ENCODE measurements around the gene ZNF200. TPM values are rescaled to one million over a fixed set of nuclear protein-coding genes. Genes with fewer than 3 reads are reported as not detected.
A peak's percentile ranks its signal among the peaks of the same experiment; 100 is the strongest.

ZNF200 gene
- polyA plus RNA-seq, 1 of the 3 experiments (the other 2 are of a cell fraction) = 2.8 TPM

DNA sequence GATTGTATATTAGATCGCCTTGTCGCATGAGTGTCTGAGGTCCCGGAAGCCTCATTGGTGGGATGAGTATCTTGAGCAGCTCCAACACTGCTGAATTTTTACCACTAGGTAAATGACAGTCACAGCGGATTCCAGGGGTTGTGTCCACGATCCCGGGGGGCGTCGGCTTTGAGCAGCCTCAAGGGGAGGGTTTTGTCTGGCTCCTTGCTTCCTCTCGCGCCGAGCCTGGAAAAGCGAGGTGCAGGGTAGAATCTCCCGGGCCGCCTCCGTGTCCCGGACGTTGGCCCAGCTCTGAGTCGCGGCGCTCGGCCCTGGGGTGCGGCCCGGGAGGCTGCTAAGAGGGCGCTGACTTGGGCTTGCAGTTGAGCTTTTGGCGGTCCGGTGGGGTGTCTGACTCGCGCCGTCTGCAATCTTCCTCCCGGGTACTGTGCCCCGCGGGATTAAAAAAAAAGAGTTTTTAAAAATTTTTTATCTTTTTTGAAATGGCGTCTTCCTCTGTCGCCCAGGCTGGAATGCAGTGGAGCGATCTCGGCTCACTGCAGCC is 42.4 kb downstream of the ZNF200 start:
- no peaks in the 10 kb centered on the region for H4K20me1 ChIP-seq (ENCODE audit: insufficient read depth)
- 75% methylated on average over 19 of the region's 36 CpGs for WGBS (ENCODE audit: low lambda C conversion rate)
- H3K79me2 ChIP-seq (ENCODE audit: insufficient read depth) = no peaks in the 10 kb centered on the region
- no peak overlapping the region for H3K9ac ChIP-seq
- DNase-seq = no peak
- peaks cover 0 to 8% of the 10 kb centered on the region in 2 experiments; a peak in 2 of 4 replicates for H3K4me1 ChIP-seq (ENCODE audit: control insufficient read depth in 1 of 2, insufficient read depth in 2 of 2, low read depth in 1 of 2, low read length in 1 of 2)
- peaks cover 6% of the 10 kb centered on the region for H3F3A ChIP-seq (replicated peaks; ENCODE audit: insufficient read depth)
- H3K27ac ChIP-seq (ENCODE audit: low read depth in 2 of 2, low read length in 1 of 2) = no peak overlapping the region
- H3K9me3 ChIP-seq = no peaks in the 10 kb centered on the region
- ChIA-PET CTCF (no interaction called here), POLR2A (no interaction called here)
- TF ChIP-seq GATA2 (CRISPR knock-in tag; IDR thresholded peaks at IDR 0.05) (no peak), REST (IDR thresholded peaks at IDR 0.05; ENCODE audit: low read depth, low read length) (no peak)
- H3K27me3 ChIP-seq (ENCODE audit: insufficient read depth) = peaks cover 35% of the 10 kb centered on the region
- H3K4me3 ChIP-seq (ENCODE audit: low read depth in 2 of 2, low read length in 1 of 2) = no peak overlapping the region
- H3K4me2 ChIP-seq = no peak overlapping the region
- no peaks in the 10 kb centered on the region for H3K9me2 ChIP-seq
- H3K36me3 ChIP-seq (replicated peaks in 1 of 2; ENCODE audit: control insufficient read depth in 1 of 2, insufficient read depth in 2 of 2, low read length in 1 of 2) = no peaks in the 10 kb centered on the region
- no peak overlapping the region for H2AFZ ChIP-seq (ENCODE audit: low read depth)

DNA sequence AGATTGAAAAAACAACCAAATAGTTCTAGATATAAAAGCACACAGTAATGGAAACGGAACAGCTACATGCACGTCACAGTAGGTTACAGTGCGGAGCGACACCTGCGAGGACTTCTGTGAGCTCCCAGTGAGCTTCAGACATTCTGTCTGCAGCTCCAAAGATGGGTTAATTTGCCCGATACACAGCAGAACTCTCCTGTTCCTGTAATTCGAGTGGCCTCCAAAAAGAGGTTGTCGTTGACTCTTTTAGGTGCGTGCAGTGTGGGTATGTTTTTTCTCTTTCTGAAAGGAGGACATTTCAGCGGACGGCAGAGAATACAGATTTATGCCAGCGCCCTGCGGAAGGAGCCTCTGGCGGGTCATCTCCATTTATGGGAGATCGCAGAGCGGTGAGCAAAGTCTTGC is 44.0 kb downstream of the ZNF200 start:
- H3K36me3 ChIP-seq (replicated peaks in 1 of 2; ENCODE audit: control insufficient read depth in 1 of 2, insufficient read depth in 2 of 2, low read length in 1 of 2) = no peaks in the 10 kb centered on the region
- H3K4me3 ChIP-seq (ENCODE audit: low read depth in 2 of 2, low read length in 1 of 2) = peak overlapping the region; percentile 33 to 41
- peaks cover 26% of the 10 kb centered on the region for H3K27me3 ChIP-seq (ENCODE audit: insufficient read depth)
- peaks cover 0 to 8% of the 10 kb centered on the region in 2 experiments; a peak in 2 of 4 replicates for H3K4me1 ChIP-seq (ENCODE audit: control insufficient read depth in 1 of 2, insufficient read depth in 2 of 2, low read depth in 1 of 2, low read length in 1 of 2)
- POLR2A ChIA-PET = no interaction called here
- peaks cover 9% of the 10 kb centered on the region for H3F3A ChIP-seq (replicated peaks; ENCODE audit: insufficient read depth)
- H4K20me1 ChIP-seq (ENCODE audit: insufficient read depth) = no peaks in the 10 kb centered on the region
- no peaks in the 10 kb centered on the region for H3K9me2 ChIP-seq
- H3K79me2 ChIP-seq (ENCODE audit: insufficient read depth) = no peaks in the 10 kb centered on the region
- CTCF ChIA-PET = no interaction called here
- H3K9ac ChIP-seq = no peak overlapping the region
- no peak overlapping the region for H3K27ac ChIP-seq (ENCODE audit: low read depth in 2 of 2, low read length in 1 of 2)
- H2AFZ ChIP-seq (ENCODE audit: low read depth) = no peak overlapping the region
- H3K9me3 ChIP-seq = no peaks in the 10 kb centered on the region
- 48% methylated on average over 16 of the region's 16 CpGs for WGBS (ENCODE audit: low lambda C conversion rate)
- no peak for DNase-seq
- peak overlapping the region; percentile 58 for H3K4me2 ChIP-seq
- TF ChIP-seq YY1 (IDR thresholded peaks at IDR 0.05; ENCODE audit: low read depth) = no peak

DNA sequence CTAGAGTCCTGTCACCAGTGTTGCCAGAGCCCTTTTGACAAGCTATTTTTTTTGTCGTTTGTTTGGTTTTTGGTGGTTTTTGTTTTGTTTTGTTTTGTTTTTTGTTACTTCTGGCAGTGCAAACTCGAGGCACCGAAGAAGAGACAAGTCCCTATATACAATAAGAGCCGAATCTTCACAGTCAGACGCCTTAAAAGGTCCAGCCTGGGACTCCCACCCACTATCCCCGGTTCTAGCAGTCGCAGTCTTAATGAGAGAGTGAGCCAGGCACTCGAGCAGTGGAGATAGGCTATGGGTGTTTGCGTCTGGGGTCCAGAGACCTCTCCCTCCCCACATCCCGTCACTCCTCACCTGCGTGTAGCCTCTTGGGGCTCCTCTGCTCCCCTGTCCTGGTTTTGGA is 45.1 kb downstream of the ZNF200 start:
- Histone ChIP-seq H3K9ac (no peak overlapping the region), H3K4me1 (ENCODE audit: control insufficient read depth in 1 of 2, insufficient read depth in 2 of 2, low read depth in 1 of 2, low read length in 1 of 2) (peaks cover 0 to 8% of the 10 kb centered on the region in 2 experiments; a peak in 2 of 4 replicates), H3K27me3 (ENCODE audit: insufficient read depth) (peaks cover 15% of the 10 kb centered on the region), H3F3A (replicated peaks; ENCODE audit: insufficient read depth) (peaks cover 12% of the 10 kb centered on the region), H4K20me1 (ENCODE audit: insufficient read depth) (no peaks in the 10 kb centered on the region), H3K9me2 (no peaks in the 10 kb centered on the region), H3K4me3 (ENCODE audit: low read depth in 2 of 2, low read length in 1 of 2) (peak overlapping the region; percentile 63 to 90; a peak in 2 of 4 replicates), H3K27ac (ENCODE audit: low read depth in 2 of 2, low read length in 1 of 2) (no peak overlapping the region), H2AFZ (ENCODE audit: low read depth) (peak overlapping the region; percentile 100; the same call in 1 of the 2 replicates), H3K9me3 (no peaks in the 10 kb centered on the region), H3K36me3 (replicated peaks in 1 of 2; ENCODE audit: control insufficient read depth in 1 of 2, insufficient read depth in 2 of 2, low read length in 1 of 2) (no peaks in the 10 kb centered on the region), H3K4me2 (peak overlapping the region; percentile 79), H3K79me2 (ENCODE audit: insufficient read depth) (no peaks in the 10 kb centered on the region)
- DNase-seq = no peak
- TF ChIP-seq USF2 (IDR thresholded peaks at IDR 0.05; ENCODE audit: borderline replicate concordance, low read depth, low read length) (no peak), GATA2 (CRISPR knock-in tag; IDR thresholded peaks at IDR 0.05) (no peak), SIN3A (IDR thresholded peaks at IDR 0.05; ENCODE audit: borderline replicate concordance, low read depth, low read length) (no peak), EP300 (IDR thresholded peaks at IDR 0.05; ENCODE audit: borderline replicate concordance in 1 of 2, low read depth in 1 of 2, low read length in 1 of 2) (no peak)
- TF ChIP-seq, protein P1, sequence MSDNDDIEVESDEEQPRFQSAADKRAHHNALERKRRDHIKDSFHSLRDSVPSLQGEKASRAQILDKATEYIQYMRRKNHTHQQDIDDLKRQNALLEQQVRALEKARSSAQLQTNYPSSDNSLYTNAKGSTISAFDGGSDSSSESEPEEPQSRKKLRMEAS (IDR thresholded peaks at IDR 0.05; ENCODE audit: low read depth) = no peak
- TF ChIP-seq, protein P2, sequence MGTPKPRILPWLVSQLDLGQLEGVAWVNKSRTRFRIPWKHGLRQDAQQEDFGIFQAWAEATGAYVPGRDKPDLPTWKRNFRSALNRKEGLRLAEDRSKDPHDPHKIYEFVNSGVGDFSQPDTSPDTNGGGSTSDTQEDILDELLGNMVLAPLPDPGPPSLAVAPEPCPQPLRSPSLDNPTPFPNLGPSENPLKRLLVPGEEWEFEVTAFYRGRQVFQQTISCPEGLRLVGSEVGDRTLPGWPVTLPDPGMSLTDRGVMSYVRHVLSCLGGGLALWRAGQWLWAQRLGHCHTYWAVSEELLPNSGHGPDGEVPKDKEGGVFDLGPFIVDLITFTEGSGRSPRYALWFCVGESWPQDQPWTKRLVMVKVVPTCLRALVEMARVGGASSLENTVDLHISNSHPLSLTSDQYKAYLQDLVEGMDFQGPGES (IDR thresholded peaks at IDR 0.05; ENCODE audit: low read depth, low read length) = no peak
- ChIA-PET POLR2A (interaction anchor here (1.0 kb wide), 1 partner anchor 44 kb away, joined by 5 read pairs; no protein-coding TSS in a partner anchor), CTCF (interaction anchor here (1.6 kb wide), 1 partner anchor 40 kb away, joined by 5 read pairs; no protein-coding TSS in a partner anchor)
- WGBS (ENCODE audit: low lambda C conversion rate) = 12% methylated on average over 11 of the region's 11 CpGs
